Mammary epithelial cell (primary cell): Measurements from ENCODE around the gene ABHD6.

Source experiments
- CTCF ChIP-seq, 2 donors: IDR thresholded peaks in 1 of 2; conservative IDR thresholded peaks in 1 of 2; 2 replicates each; pipeline ENCODE4 v1.5.1; 2011 to 2012; ENCODE audit warnings: inconsistent platforms in 2 of 2, low read length in 2 of 2, mild to moderate bottlenecking in 2 of 2, control low read depth in 1 of 2, low read depth in 1 of 2; ENCODE audit not compliant: insufficient read depth in 1 of 2; ENCODE audit errors: extremely low read depth in 1 of 2
- EZH2 ChIP-seq: IDR thresholded peaks from 2 replicates; pipeline ENCODE4 v1.6.1; 2012; ENCODE audit warnings: low read length, inconsistent platforms, borderline replicate concordance

GRCh38 chr3:58188921-58189451, 48.6 kb upstream of the ABHD6 start:
- TF ChIP-seq CTCF (conservative IDR thresholded peaks at IDR 0.05 in 1 of 2, IDR thresholded peaks at IDR 0.05 in 1 of 2; ENCODE audit: extremely low read depth in 1 of 2, insufficient read depth in 1 of 2, low read depth in 1 of 2, low read length in 2 of 2): no peak
- TF ChIP-seq EZH2: no peak
